HG03139 (cell line): ENCODE data around the gene SKI.
"Not testable (repeated sequence)": the region's sequence is repeated elsewhere in the genome, so short reads cannot be mapped to it uniquely, and the experiment has no call there.

Experiments
- ATAC-seq: cut with Tn5 transposase; IDR thresholded peaks from one replicate; pipeline ENCODE4 v1.9.1; 2021; ENCODE audit not compliant: unreplicated experiment

SKI gene

GRCh38 chr1:2290595-2291510 lies 62.7 kb downstream of the SKI start:
- peak; percentile 45 for ATAC-seq

- ATAC-seq, result no peak
These were observed 63.5 kb downstream of the SKI start for GRCh38 chr1:2291577-2291976.

- no peak for ATAC-seq
These were observed 64.8 kb downstream of the SKI start for GRCh38 chr1:2292725-2293450.

GRCh38 chr1:2294033-2294724 lies 66.1 kb downstream of the SKI start:
- ATAC-seq, result no peak

- ATAC-seq, result no peak
These were observed 66.6 kb downstream of the SKI start for GRCh38 chr1:2294725-2295078.

- ATAC-seq, result no peak
These were observed 67.4 kb downstream of the SKI start for GRCh38 chr1:2295526-2295925.

GRCh38 chr1:2296211-2296610 lies 68.1 kb downstream of the SKI start:
- ATAC-seq, result not testable (repeated sequence)

- no peak for ATAC-seq
These were observed 68.5 kb downstream of the SKI start for GRCh38 chr1:2296614-2297013.

- no peak for ATAC-seq
These were observed 69.3 kb downstream of the SKI start for GRCh38 chr1:2297246-2298011.

GRCh38 chr1:2298685-2299084 lies 70.6 kb downstream of the SKI start:
- ATAC-seq, result no peak

GRCh38 chr1:2299131-2299627 lies 71.1 kb downstream of the SKI start:
- no peak for ATAC-seq

GRCh38 chr1:2300004-2300771 lies 72.1 kb downstream of the SKI start:
- peak; percentile 67 for ATAC-seq

- ATAC-seq, result peak; percentile 35
These were observed 72.9 kb downstream of the SKI start for GRCh38 chr1:2300851-2301606.

GRCh38 chr1:2301607-2302291 lies 73.6 kb downstream of the SKI start:
- ATAC-seq, result no peak

- ATAC-seq, result no peak
These were observed 74.3 kb downstream of the SKI start for GRCh38 chr1:2302292-2302925.

GRCh38 chr1:2303016-2303775 lies 75.1 kb downstream of the SKI start:
- ATAC-seq, result no peak

GRCh38 chr1:2303781-2304180 lies 75.7 kb downstream of the SKI start:
- ATAC-seq, result no peak
